ENCODE measurements around the gene PLXNA4. TPM values are rescaled to one million over a fixed set of nuclear protein-coding genes. Genes with fewer than 3 reads are reported as not detected.
"Not testable (repeated sequence)": the region's sequence is repeated elsewhere in the genome, so short reads cannot be mapped to it uniquely, and the experiment has no call there.

PLXNA4 gene
- total RNA-seq, 2 experiments from 2014 or later = 0.18 to 0.70 TPM

DNA sequence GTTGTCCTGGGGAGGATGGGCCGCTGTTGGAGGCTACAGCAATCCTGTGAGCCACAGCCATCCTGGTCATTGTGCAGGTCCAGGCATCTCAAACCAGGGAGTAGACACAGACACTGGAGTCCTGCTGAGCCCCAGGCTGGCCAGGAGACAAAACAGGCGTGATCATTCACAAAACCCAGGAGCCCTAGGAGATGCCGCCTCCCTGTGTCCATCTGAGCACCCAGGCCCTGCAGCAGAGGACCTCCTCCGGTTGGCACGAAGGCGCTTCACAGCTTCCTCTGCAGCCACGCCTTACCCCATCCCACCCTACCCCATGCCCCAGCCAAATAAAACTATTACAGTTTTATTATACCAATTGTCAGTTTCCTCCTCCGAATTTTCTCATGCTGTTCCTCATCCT, 183.6 kb downstream of the PLXNA4 start:
- no peak for TF ChIP-seq CTCF (IDR thresholded peaks at IDR 0.05)
- Mint-ChIP-seq H3K27ac (no peak overlapping the region), H3K4me3 (no peak overlapping the region), H3K36me3 (ENCODE audit: low read depth) (no peaks in the 10 kb centered on the region), H3K27me3 (peaks cover 3% of the 10 kb centered on the region), H3K9me3 (no peaks in the 10 kb centered on the region), H3K4me1 (ENCODE audit: low read depth) (no peaks in the 10 kb centered on the region)
- DNase-seq (no peak), ATAC-seq (no peak)
- CTCF ChIA-PET = interaction anchor here (1.2 to 8.4 kb wide), 3 partner anchors 165 to 186 kb away, joined by 4 to 117 read pairs (median 10); no protein-coding TSS in a partner anchor
- POLR2A ChIA-PET = no interaction called here
- intact Hi-C loops (cut with micrococcal nuclease) = no loop called here

DNA sequence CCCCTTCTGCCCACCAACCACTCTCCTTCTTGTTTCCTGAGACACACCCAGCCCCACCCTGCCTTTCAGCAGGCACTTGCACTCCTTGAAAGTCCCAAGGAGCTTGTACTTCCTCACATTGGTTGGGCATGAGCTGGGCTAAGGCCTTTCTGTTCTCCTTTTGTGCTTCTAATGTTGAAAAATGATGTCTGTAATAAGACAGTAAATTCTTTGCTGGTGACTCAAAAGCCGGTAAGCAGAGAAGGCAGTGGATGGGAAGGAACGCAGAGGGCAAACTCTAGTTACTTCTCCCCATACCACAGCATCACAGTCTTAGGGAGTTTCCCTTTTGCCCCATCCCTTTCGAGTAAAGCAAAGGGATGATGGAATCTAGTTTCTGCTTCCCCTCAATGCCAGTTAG, 185.6 kb downstream of the PLXNA4 start:
- H3K4me1 Mint-ChIP-seq (ENCODE audit: low read depth) = no peaks in the 10 kb centered on the region
- peaks cover 3% of the 10 kb centered on the region for H3K27me3 Mint-ChIP-seq
- no peak for DNase-seq
- H3K9me3 Mint-ChIP-seq = no peaks in the 10 kb centered on the region
- no peak overlapping the region for H3K27ac Mint-ChIP-seq
- H3K36me3 Mint-ChIP-seq (ENCODE audit: low read depth) = no peaks in the 10 kb centered on the region
- intact Hi-C loops (cut with micrococcal nuclease) = no loop called here
- H3K4me3 Mint-ChIP-seq = no peak overlapping the region
- ChIA-PET CTCF (interaction anchor here (8.4 kb wide), 1 partner anchor 188 kb away, joined by 117 read pairs; no protein-coding TSS in a partner anchor), POLR2A (no interaction called here)
- ATAC-seq = no peak
- no peak for TF ChIP-seq CTCF (IDR thresholded peaks at IDR 0.05)

- CTCF ChIA-PET; H3K27me3 Mint-ChIP-seq; H3K4me3 Mint-ChIP-seq; H3K27ac Mint-ChIP-seq; H3K9me3 Mint-ChIP-seq; DNase-seq; H3K4me1 Mint-ChIP-seq (ENCODE audit: low read depth); H3K36me3 Mint-ChIP-seq (ENCODE audit: low read depth); ATAC-seq; POLR2A ChIA-PET; intact Hi-C loops (cut with micrococcal nuclease): not testable (repeated sequence)
Measured at GRCh38 chr7:132390049-132390448, 186.2 kb downstream of the PLXNA4 start.

- no peak for ATAC-seq
- peaks cover 7% of the 10 kb centered on the region for H3K27me3 Mint-ChIP-seq
- ChIA-PET CTCF (interaction anchor here (1.0 to 5.1 kb wide), 3 partner anchors 13 to 192 kb away, joined by 3 to 23 read pairs (median 5); no protein-coding TSS in a partner anchor), POLR2A (no interaction called here)
- H3K9me3 Mint-ChIP-seq = no peaks in the 10 kb centered on the region
- intact Hi-C loops (cut with micrococcal nuclease) = no loop called here
- no peak for TF ChIP-seq CTCF (IDR thresholded peaks at IDR 0.05)
- DNase-seq = no peak
- no peak overlapping the region for H3K27ac Mint-ChIP-seq
- no peak overlapping the region for H3K4me3 Mint-ChIP-seq
- H3K36me3 Mint-ChIP-seq (ENCODE audit: low read depth) = no peaks in the 10 kb centered on the region
- H3K4me1 Mint-ChIP-seq (ENCODE audit: low read depth) = no peaks in the 10 kb centered on the region
Measured at GRCh38 chr7:132388688-132389087, 187.6 kb downstream of the PLXNA4 start.

GRCh38 chr7:132387596-132387995, 188.7 kb downstream of the PLXNA4 start:
- DNase-seq (no peak), ATAC-seq (no peak)
- H3K27me3 Mint-ChIP-seq = peaks cover 7% of the 10 kb centered on the region
- ChIA-PET CTCF (interaction anchor here (1.4 to 5.1 kb wide), 2 partner anchors 69 to 193 kb away, joined by 5 to 23 read pairs; no protein-coding TSS in a partner anchor), POLR2A (no interaction called here)
- no peaks in the 10 kb centered on the region for H3K9me3 Mint-ChIP-seq
- intact Hi-C loops (cut with micrococcal nuclease) = no loop called here
- H3K4me1 Mint-ChIP-seq (ENCODE audit: low read depth) = no peaks in the 10 kb centered on the region
- no peaks in the 10 kb centered on the region for H3K36me3 Mint-ChIP-seq (ENCODE audit: low read depth)
- no peak for TF ChIP-seq CTCF (IDR thresholded peaks at IDR 0.05)
- no peak overlapping the region for H3K4me3 Mint-ChIP-seq
- no peak overlapping the region for H3K27ac Mint-ChIP-seq

Measured in activated CD8-positive, alpha-beta T cell treated with anti-CD3 and anti-CD28 coated beads for 36 hours (primary cell).